Inflammatory macrophage treated with lipopolysaccharide for 4 hours (primary cell): Measurements from ENCODE around the gene SLC10A6.
"Not testable (repeated sequence)": the region's sequence is repeated elsewhere in the genome, so short reads cannot be mapped to it uniquely, and the experiment has no call there.

Experiments used
- DNase-seq: peaks from one replicate; pipeline ENCODE4 v3.0.0-alpha.2; 2020

The SLC10A6 gene

GRCh38 chr4:86848732-86849619 lies at the start of gene SLC10A6:
Gene SLC10A6, minus strand, starts transcription at chr4:86849384. Its CDS starts 269 bp downstream, at chr4:86849115.
- DNase-seq: no peak

GRCh38 chr4:86898562-86898961 lies 49.4 kb upstream of the SLC10A6 start:
- DNase-seq: no peak

DNA sequence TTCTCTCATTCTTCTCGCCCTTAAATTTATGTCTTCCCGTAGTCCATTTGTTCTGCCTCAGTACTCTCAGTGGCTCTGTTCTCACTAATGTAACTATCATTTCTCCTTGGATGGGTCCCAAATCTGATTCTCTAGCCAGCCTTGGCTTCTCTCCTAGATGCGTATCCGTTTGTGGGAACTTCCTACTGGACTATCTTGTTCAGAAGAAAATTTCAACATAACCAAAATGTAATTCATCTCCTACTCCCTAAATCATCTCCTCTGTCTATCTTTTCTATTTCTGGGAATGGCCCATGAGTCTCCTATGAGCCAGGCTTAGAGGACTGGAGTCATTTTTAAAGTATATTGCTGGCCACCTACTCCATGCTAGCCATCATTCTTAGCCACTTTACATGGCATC lies 47.4 kb upstream of the SLC10A6 start:
- no peak for DNase-seq

DNA sequence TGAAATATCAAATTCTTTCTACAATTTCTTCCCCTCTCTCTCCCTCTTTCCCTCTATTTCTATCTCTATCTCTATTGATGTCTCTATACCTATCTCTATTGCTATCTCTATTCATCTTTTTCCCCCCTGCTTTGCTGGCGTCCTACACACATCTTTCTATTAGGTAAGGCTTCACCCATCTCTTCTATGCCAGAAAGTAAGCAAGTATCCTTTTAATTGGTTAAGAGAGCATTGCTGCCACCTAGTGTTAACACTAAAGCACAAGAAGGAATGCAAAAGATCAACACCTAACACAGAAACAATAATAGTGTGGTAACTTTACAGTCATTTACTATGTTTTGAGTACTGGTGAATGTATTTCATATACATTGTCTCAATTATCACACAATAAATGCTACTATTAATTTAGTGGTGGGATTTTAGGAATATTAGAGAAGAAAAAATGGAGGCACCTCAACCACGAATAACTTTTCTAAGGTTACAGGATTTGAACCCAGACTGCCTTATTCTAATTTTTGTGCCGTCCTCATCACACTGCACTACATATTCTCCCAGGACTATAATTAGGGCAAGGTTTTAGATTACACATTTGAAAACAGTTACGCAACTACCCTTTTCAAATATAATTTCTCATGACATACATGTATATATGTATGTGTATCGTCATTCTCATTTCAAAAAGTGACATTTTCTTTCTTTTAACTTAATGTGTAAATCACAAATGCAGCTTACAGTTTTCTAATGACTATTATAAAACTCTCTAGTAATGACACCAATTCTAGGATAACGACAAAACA lies 46.7 kb upstream of the SLC10A6 start:
- DNase-seq: peak; percentile 75

- DNase-seq: no peak
These were observed 45.3 kb upstream of the SLC10A6 start for GRCh38 chr4:86894455-86894854.

DNA sequence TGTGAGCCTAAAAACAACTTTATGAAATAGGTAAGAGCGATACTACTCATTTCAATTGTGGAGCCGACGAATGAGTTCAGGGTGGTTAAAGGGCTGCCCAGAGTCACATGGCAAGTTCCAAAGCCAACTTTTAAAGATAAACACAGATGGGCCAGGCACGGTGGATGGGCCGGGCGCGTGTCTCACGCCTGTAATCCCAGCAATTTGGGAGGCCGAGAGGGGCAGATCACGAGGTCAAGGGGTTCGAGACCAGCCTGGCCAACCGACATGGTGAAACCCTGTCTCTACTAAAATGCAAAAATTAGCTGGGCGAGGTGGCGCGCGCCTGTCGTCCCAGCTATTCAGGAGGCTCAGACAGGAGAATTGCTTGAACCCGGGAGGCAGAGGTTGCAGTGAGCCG lies 44.0 kb upstream of the SLC10A6 start:
- DNase-seq: no peak

DNA sequence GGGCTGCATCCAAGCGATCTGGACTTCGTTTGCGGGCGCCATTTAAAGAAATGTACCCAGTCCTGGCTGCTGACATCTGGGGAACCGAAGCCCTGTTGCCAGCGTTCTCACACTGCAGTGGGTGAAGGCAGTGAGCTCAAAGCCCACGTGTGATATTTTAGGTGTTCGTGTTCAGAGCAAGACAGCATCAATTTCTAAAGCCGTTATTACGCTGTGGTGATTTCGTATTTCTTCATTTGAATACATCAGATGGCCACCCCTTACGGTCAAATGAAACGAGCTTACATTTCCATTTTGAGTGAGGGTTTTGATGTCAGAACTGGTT lies 43.4 kb upstream of the SLC10A6 start:
- no peak for DNase-seq

- peak; percentile 50 for DNase-seq
These were observed 42.8 kb upstream of the SLC10A6 start, which contains the start of gene C4orf36 for GRCh38 chr4:86891762-86892635. Gene C4orf36, minus strand, starts transcription at chr4:86892422. Its CDS starts 902 bp downstream, at chr4:86891520.

GRCh38 chr4:86890790-86891189 lies 41.6 kb upstream of the SLC10A6 start:
- no peak for DNase-seq

DNA sequence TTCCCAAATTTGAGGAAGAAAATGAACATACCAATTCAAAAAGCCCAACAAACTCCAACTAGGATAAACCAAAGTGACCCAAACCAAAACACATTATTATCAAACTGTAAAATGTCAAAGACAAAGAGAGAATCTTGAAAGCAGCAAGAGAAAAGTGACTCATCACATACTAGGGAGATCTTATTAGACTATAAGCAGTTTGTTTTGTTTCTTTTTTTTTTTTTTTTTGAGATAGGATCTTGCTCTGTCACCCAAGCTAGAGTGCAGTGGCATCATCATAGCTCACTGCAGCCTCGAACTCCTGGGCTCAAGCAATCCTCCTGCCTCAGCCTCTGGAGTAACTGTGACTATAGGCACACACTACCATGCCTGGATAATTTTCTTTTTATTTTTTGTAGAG lies 30.5 kb upstream of the SLC10A6 start:
- no peak for DNase-seq

DNA sequence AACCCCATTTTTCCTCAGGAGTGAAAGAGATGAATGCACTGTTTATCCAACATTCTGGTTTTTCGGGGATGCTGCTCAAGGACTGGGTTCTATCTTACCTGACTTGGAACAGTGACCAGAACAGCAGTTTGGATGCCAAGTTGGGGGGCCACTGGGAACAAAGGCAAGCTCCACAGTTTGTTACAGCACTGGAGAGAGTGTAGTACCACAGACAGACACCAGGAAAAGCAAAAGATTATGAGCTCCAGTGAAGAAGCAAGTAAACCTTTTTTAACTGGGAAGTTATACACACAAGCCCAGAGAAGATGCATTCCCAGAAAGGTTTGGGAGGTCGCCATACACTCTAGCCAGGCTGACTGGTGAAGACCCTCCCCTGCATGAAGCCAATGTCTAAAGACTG lies 29.5 kb upstream of the SLC10A6 start:
- DNase-seq: no peak

DNA sequence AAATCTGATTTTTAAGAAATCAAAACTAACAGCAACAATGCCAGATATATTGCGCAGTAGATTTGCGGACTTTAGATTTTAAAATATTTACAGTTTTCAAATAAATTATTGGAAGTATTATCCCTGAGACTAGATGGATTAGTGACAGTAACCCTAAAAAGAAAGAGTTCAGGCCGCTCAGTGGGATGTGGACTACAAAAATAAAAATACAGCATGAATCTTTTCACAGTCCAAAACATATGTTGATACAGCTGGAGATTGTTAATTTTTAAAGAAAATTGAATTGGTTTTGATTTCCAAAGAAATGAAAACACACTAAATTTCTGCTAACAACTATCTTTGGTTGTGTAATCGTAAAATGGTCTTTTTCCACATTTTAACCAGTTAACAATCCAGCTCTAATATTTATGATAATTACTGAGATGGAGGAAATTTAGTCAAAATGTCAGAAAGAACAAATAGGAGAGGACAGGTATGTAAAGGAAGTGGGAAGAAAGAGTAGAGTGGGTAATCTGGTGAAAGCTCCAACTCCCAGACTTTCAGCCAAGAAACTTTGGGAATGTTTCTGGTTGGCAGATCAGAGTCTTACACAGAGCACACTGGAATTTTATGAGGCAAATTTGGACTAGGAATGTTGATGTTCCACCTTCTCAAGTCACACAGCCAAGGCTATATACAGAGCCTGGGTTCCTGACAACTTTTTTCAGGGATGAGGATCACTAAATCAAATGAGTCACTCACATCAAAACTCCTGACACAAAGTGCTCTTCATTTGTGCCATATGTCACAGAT lies 27.9 kb upstream of the SLC10A6 start:
- DNase-seq: no peak

DNA sequence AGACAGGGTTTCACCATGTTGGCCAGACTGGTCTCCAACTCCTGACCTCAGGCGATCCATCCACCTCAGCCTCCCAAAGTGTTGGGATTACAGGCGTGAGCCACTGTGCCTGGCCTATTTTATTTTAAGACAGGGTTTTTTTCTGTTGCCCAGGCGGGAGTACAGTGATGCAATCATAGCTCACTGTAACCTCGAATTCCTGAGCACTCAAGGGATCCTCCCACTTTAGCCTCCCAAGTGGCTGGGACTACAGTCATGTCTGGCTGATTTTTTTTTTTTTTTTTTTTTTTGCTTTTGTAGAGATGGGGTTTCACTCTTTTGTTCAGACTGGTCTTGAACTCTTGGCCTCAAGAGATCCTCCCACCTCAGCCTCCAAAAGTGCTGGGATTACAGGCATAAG lies 26.3 kb upstream of the SLC10A6 start:
- DNase-seq: not testable (repeated sequence)

GRCh38 chr4:86872135-86872534 lies 23.0 kb upstream of the SLC10A6 start:
- no peak for DNase-seq

DNA sequence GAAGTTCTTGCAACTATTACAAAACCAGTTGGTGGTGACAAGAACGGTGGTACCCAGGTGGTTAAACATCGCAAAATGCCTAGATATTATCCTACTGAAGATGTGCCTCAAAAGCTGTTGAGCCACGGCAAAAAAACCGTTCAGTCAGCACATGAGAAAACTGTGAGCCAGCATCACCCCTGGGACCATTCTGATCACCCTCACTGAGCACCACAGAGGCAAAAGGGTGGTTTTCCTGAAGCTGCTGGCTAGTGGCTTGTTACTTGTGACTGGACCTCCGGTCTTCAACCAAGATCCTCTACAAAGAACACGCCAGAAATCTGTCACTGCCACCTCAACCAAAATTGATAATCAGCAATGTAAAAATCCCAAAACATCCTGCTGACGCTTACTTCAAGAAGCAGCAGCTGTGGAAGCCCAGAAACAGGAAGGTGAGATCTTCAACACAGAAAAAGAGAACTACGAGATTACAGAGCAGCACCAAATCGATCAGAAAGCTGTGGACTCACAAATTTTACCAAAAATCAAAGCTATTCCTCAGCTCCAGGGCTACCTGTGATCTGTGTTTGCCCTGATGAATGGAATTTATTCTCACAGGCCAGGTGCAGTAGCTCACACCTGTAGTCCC lies 21.4 kb upstream of the SLC10A6 start:
- DNase-seq: no peak

DNA sequence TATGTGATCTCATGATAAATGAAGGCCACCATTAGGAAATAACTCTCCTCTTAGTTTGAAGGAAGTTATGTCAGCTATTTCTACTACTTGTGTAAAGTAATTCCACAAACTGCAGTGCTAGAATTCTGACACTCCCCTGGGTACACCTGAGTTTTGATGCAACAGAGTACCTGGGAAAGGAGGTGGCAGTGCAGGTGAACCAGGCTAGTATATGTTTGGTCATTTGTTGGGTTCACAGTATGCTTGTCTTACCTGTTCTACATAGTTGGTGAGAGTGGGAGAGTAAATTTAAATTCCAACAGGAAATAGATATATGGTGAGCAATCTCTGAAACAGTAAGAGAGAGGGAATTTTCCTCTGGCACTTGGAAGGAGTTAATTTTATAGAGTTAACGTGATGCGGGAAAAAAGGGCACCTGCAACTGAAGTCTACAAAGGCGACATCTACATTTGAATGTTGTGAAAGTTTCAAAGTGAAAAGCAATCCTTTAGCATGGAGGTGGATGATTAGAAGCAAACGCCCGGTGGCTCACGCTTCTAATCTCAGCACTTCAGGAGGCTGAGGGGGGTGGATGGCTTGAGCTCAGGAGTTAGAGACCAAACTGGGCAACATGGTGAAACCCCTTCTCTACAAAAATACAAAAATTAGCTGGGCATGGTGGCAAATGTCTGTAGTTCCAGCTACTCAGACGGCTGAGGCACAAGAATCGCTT lies 8.3 kb upstream of the SLC10A6 start:
- no peak for DNase-seq

GRCh38 chr4:86856896-86857295 lies 7.7 kb upstream of the SLC10A6 start:
- DNase-seq: no peak

GRCh38 chr4:86855572-86855971 lies 6.4 kb upstream of the SLC10A6 start:
- no peak for DNase-seq

GRCh38 chr4:86853209-86853608 lies 4.0 kb upstream of the SLC10A6 start:
- DNase-seq: no peak

DNA sequence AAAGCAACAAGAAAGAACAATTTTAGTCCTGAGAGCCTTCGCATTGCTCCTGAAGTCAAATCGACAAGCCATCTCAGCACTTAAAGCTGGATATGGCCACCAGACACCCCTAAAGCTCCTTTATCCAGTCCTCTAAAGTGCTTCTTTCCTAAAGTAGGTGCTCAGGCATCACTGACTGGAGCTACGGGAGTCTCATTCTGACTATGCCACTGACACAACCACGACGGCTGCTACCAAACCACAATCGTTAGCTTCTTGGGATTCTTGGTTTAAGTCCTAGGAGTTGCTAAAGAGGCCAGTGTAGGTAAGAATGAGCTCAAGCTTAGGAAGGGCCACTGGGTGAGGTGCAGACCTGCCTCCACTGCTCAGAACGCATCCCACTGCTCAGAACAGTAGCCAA lies 1.0 kb downstream of the SLC10A6 start:
- no peak for DNase-seq

DNA sequence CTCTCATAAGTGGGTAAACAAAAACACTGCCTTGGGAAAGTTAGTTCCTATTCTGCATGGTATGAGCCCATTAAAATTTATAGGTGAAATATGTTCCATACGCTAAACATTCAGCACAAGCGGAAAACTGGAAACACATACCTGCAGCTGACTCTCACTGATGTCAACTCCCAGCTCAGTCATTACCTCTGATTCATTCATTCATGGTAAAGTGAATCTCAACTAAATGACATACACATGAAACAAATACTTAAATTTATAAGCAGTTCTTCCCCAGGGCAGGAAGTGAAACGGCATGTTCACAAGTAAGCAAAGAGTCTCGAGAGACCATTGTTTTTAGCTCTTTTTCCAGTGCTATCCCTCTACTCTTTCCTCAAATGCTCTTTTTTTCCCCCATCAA lies 1.6 kb downstream of the SLC10A6 start:
- DNase-seq: no peak
